ENCODE data around the gene GPC5. TPM values are rescaled to one million over a fixed set of nuclear protein-coding genes. Genes with fewer than 3 reads are reported as not detected.

Gene GPC5
- total RNA-seq, 1 donor from 2014 or later, result 0.57 TPM

DNA sequence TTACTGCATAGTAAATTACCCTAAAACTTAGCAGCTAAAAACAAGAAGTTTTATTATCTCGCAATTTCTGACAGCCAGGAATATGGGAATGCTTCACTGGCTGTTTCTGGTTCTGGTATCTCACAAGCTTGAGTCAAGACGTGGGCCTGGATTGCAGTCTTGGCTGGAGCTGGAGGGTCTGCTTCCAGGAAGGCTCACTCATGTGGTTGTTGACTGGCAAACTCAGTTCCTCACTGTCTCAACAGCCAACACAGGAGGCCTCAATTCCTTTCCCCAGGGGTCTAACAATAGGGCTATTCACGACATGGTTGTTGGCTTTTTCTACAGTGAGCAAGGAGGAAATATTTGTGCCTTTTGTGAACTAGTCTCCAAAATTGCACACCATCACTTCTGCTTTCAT is 146.3 kb downstream of the GPC5 start:
- H3K9me3 Mint-ChIP-seq (ENCODE audit: low read depth), result peaks cover 7% of the 10 kb centered on the region
- H3K4me1 Mint-ChIP-seq (ENCODE audit: low read depth), result no peaks in the 10 kb centered on the region
- no peaks in the 10 kb centered on the region for H3K36me3 Mint-ChIP-seq (ENCODE audit: insufficient read depth)
- DNase-seq (ENCODE audit: low spot score, unreplicated experiment), result no peak
- H3K27me3 Mint-ChIP-seq, result no peaks in the 10 kb centered on the region
- H3K4me3 Mint-ChIP-seq (ENCODE audit: low read depth), result no peak overlapping the region
- no peak overlapping the region for H3K27ac Mint-ChIP-seq
- TF ChIP-seq, protein P1, sequence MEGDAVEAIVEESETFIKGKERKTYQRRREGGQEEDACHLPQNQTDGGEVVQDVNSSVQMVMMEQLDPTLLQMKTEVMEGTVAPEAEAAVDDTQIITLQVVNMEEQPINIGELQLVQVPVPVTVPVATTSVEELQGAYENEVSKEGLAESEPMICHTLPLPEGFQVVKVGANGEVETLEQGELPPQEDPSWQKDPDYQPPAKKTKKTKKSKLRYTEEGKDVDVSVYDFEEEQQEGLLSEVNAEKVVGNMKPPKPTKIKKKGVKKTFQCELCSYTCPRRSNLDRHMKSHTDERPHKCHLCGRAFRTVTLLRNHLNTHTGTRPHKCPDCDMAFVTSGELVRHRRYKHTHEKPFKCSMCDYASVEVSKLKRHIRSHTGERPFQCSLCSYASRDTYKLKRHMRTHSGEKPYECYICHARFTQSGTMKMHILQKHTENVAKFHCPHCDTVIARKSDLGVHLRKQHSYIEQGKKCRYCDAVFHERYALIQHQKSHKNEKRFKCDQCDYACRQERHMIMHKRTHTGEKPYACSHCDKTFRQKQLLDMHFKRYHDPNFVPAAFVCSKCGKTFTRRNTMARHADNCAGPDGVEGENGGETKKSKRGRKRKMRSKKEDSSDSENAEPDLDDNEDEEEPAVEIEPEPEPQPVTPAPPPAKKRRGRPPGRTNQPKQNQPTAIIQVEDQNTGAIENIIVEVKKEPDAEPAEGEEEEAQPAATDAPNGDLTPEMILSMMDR (IDR thresholded peaks at IDR 0.05; ENCODE audit: unreplicated experiment), result no peak

DNA sequence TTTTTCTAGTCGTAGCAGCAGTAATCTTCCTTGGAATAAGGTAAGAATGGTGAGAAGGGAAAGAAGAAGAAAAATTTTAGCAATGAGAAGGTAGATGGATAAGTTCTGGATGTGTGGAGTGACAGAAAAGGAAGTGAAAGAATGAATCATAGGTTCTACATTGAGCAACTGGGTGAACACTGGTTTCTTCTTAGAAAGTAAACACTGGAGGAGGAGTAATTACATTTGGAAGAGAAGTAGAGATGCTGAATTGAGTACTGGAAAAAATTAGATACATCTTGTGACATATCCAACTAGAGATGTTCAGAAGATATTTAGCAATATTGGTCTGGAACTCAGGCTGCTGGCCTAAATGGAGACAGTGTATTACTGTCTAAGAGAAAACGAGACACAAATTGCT is 148.5 kb downstream of the GPC5 start:
- Mint-ChIP-seq H3K9me3 (ENCODE audit: low read depth) (peaks cover 23% of the 10 kb centered on the region), H3K27ac (no peak overlapping the region), H3K4me1 (ENCODE audit: low read depth) (no peaks in the 10 kb centered on the region), H3K36me3 (ENCODE audit: insufficient read depth) (no peaks in the 10 kb centered on the region), H3K4me3 (ENCODE audit: low read depth) (no peak overlapping the region), H3K27me3 (no peaks in the 10 kb centered on the region)
- no peak for DNase-seq (ENCODE audit: low spot score, unreplicated experiment)
- TF ChIP-seq, protein P1 (IDR thresholded peaks at IDR 0.05; ENCODE audit: unreplicated experiment), result no peak

DNA sequence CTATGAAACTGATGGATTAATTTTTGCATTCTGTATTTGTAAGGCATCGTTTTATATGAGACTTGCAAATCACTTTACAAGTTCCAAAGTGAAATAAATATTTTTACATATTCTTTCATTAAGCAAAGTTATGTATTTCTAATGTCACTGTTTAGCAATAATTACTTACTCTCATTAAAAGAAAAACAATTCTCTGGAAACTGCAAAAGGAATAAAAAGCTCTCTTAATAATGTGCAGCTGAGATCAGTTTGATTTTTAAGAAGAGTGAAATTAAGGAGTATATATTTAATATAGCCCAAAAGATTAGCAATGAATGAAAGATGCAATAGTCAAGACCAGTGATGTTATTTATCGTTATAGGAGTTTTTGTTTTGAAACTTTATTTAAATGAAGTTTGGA is 155.2 kb downstream of the GPC5 start:
- H3K4me1 Mint-ChIP-seq (ENCODE audit: low read depth), result no peaks in the 10 kb centered on the region
- H3K4me3 Mint-ChIP-seq (ENCODE audit: low read depth), result no peak overlapping the region
- no peak for DNase-seq (ENCODE audit: low spot score, unreplicated experiment)
- peaks cover 33% of the 10 kb centered on the region for H3K9me3 Mint-ChIP-seq (ENCODE audit: low read depth)
- TF ChIP-seq, protein P1 (IDR thresholded peaks at IDR 0.05; ENCODE audit: unreplicated experiment), result no peak
- no peak overlapping the region for H3K27ac Mint-ChIP-seq
- H3K36me3 Mint-ChIP-seq (ENCODE audit: insufficient read depth), result no peaks in the 10 kb centered on the region
- no peaks in the 10 kb centered on the region for H3K27me3 Mint-ChIP-seq

DNA sequence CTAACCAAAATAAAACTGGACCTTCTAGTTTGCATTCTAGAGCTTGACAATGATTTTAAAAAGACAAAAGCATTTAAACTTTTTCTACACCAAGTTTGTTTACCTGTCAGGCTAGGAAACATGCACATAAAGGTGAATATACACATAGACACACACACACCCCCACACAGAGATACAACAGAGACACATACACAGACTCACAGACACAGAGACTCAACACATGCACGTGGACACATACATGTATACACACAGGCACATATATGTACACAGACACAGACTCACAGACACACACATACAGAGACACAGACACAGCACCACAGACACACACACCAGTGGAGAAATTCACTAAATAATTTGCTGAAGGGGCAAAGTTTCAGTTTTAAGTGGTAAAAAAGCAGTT is 155.7 kb downstream of the GPC5 start:
- no peaks in the 10 kb centered on the region for H3K36me3 Mint-ChIP-seq (ENCODE audit: insufficient read depth)
- H3K27ac Mint-ChIP-seq, result no peak overlapping the region
- no peak for DNase-seq (ENCODE audit: low spot score, unreplicated experiment)
- no peaks in the 10 kb centered on the region for H3K4me1 Mint-ChIP-seq (ENCODE audit: low read depth)
- no peak overlapping the region for H3K4me3 Mint-ChIP-seq (ENCODE audit: low read depth)
- H3K27me3 Mint-ChIP-seq, result no peaks in the 10 kb centered on the region
- TF ChIP-seq, protein P1 (IDR thresholded peaks at IDR 0.05; ENCODE audit: unreplicated experiment), result no peak
- peaks cover 31% of the 10 kb centered on the region for H3K9me3 Mint-ChIP-seq (ENCODE audit: low read depth)

DNA sequence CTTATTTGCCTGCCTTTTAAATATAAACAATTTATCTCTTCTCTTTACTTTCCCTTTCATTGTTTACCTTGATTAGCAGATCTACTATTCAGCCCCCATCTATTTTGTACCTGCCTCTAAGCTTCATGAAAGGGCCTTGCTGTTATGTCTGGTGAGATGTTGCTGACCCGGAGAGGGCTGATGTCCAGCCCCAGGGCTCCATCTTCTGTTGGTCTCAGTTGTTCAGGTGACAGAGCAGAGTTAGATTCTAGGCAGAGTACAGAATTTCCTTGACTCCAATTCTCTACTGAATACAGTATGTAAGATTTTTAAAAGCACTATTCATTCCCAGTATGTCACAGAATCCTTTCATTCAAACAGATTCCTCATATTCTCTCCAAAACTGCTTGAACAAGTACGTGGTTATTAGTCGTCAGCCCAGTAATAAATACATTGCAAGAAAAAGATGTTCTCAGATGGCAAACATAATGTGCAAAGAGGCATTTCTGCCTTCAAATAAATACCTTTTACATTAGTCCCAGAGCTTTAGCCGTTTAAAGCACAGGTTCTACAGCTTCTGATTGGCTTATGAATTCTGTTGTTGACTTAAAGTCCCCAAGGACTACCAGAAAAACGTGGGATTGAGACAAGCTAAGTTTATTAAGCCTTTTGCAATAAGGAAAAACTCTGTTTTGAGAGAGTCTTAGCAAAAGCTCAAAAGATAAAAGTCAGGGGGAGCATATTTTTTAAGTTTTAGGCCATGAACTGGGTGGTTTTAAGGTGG is 159.1 kb downstream of the GPC5 start:
- DNase-seq (ENCODE audit: low spot score, unreplicated experiment), result no peak
- Mint-ChIP-seq H3K4me1 (ENCODE audit: low read depth) (no peaks in the 10 kb centered on the region), H3K27ac (no peak overlapping the region), H3K9me3 (ENCODE audit: low read depth) (peaks cover 12% of the 10 kb centered on the region), H3K27me3 (no peaks in the 10 kb centered on the region), H3K36me3 (ENCODE audit: insufficient read depth) (no peaks in the 10 kb centered on the region), H3K4me3 (ENCODE audit: low read depth) (no peak overlapping the region)
- TF ChIP-seq, protein P1 (IDR thresholded peaks at IDR 0.05; ENCODE audit: unreplicated experiment), result no peak

Data from progenitor cell of endocrine pancreas (in vitro differentiated cells).